GM18517 (cell line): ENCODE data around the gene CD58.

Experiments
- ATAC-seq: cut with Tn5 transposase; IDR thresholded peaks from one replicate; pipeline ENCODE4 v1.9.1; 2021; ENCODE audit warnings: mild to moderate bottlenecking, moderate library complexity; ENCODE audit not compliant: unreplicated experiment

Gene CD58

DNA sequence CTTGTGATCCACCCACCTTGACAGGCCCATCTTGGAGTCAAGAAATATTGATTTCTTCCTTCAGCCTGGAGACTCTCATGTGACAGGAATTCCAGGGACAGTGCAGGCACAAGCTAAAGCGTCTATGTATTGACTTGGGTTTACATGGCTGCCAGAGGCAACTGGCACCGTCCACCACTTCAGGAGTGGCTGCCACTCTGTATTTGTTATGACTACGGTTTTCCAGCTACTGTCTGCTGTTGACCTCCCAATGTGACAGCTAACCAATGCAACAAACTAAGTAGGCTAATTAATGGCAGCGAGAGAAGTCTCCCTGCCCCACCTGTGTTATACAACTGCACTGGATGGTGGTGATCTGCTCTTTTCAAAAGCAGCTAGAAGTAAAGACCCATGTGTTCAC lies 56.9 kb downstream of the CD58 start:
- ATAC-seq = no peak

- no peak for ATAC-seq
These were observed 59.3 kb downstream of the CD58 start for GRCh38 chr1:116511459-116512019.

GRCh38 chr1:116510361-116510760 lies 60.5 kb downstream of the CD58 start:
- no peak for ATAC-seq

DNA sequence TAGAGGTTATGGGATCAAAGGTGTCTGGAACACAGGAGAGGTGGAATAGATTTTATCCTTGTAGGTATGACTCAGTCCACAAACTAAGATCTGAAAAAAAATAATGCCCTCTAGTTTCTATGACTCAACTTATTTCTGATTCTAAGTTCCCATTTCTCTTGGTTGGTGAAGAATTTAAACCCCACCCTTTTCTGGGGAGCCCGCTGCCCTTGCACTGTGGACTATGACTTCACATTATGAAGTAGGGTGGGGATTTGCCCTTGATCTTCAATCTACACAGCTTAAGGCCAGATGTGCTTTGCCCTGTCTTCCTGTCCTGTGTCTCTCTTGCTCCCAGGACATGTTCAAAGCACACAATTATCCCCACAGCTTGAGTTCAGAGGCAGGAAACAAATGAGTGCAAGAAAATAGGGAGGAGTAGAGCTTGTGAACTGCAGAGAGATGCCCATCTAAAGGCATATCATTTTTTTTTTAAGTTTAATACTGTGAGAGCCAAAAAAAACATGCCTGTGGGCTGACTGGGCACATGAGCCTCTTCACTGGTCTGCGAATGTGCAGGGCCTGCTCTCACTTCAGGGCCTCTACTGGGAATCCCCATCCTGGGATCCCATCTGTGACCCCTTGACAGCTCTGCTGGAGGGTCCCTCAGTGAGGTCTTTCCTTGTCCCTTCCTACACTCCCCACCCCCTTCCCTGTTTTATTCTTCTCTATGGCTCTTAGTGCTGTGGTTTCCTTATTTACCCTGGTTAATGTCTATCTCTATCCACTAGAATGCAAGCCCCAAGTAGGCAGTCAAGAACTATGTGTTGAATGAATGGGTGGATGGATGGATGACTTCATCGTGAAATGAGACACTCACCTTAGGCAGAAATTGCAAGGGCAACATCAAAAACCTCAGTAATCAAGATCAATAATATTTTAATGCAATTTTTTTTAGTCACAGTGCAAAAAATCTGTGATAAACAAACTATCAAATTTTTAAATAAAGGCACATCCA lies 61.5 kb downstream of the CD58 start:
- ATAC-seq = peak; percentile 45

- no peak for ATAC-seq
These were observed 62.5 kb downstream of the CD58 start for GRCh38 chr1:116508085-116508983.

GRCh38 chr1:116507631-116508030 lies 63.2 kb downstream of the CD58 start:
- no peak for ATAC-seq

- no peak for ATAC-seq
These were observed 64.5 kb downstream of the CD58 start for GRCh38 chr1:116506132-116507004.

DNA sequence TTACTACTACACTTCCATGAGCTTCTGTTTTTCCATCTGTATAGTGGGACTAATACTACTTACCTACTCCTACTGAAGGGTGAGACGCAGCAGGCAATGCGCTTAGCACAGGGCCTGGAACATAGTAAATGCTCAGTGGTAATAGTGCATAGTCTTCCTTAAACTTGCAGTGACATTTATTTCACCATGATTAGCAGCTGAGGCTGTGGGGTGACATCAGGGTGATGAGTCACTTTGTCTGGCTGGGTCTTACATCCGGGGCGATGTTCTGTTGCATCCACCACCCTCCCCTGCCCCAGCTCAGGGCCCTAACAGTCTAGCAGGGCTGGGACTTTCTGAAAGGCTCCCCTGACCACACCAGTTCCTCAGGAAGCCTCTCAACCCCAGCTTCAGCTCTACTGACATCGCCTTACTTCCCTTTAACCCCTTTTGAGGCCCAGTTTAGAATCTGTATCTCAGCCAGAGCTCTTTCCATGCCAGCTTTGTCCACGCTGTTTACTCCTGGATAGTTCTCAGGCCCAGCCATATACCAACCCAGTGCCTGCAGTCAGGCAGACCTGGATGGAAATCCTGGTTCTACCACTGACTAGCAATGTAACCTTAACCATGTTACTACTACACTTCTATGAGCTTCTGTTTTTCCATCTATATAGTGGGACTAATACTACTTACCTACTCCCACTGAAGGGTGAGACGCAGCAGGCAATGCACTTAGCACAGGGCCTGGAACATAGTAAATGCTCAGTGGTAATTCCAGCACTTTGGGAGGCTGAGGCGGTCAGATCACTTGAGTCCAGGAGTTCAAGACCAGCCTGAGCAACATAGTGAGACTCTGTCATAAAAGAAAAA lies 66.3 kb downstream of the CD58 start:
- peak; percentile 82 for ATAC-seq

DNA sequence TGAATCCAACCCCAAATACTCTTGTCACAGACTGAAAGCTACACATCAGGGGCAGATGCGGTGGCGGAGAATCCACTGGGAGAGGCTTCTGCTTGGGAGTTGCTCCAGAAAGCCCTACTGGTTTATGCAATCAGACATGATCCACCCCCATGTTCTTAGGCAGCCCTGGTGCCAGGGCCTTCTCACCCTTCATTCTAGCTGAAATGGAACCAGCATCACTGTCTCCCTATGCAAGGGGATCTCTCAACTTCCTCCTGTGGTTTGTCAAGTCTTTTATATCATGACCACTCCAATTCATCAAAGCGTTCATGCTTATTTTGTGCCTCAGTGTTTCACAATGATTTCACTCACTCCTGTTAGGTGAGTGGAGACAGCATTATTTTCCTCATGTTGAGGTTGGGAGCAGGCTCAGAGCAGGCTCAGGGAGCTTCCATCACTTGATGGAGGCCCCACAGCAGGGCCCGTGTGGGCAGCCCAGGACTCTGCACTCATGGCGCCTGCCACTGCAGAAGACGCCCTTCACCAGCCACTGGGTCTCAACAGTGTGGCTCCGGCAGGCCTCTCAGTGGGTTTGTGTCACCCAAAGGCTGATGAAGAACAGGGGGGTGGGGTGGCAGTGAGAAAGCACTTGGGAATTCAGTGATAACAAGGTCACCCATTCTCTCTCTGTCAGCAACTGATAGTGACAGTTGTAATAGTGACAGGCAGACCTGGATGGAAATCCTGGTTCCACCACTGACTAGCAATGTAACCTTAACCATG lies 67.1 kb downstream of the CD58 start:
- ATAC-seq = no peak

DNA sequence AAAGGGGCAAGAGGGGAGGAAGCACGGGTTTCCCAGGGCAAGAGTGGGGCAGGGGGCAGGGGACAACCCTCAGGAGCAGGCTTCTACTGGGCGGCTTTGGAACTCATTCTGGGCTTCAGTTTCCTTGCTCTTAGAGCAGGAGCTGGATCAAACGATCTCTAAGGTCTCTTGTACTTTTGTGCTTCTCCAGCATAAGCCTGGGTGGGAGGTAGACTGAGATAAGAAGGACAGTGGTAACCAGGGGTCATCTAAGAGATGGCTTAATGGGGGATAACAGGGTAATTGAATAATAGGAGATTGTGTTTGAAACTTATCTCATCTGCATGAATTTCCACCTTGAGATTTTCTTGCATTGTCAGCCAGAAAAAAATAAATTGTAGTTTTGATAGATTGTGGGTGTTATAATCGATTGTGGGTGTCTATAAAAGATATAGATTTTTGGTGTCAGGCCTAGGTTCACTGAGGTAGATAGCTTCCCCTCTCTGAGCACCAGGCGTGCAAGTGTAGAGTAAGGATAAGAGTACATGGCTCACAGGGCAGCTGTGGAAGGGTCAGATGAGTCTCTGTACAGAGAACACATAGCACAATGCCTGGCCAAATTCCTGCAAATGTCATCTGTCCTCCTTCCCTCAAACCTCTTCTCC lies 68.0 kb downstream of the CD58 start:
- no peak for ATAC-seq

DNA sequence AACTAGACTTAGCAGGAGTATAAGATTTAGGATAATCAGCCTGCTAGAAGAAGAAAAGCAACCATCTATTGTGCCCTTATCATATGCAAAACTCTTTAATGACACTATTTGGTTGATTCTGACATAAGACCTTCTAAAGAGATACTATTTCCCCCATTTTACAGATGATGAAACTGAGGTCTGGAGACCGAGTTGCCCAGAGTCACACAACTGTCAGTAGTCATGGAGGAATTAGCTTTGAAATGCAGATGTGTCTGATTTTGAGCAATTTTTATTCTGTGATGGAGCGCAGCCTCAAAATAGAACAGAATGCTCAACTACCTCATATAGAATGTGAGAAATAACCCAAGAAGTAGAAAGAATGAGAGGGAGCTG lies 69.0 kb downstream of the CD58 start:
- no peak for ATAC-seq

- ATAC-seq = no peak
These were observed 69.5 kb downstream of the CD58 start for GRCh38 chr1:116501125-116501869.

- no peak for ATAC-seq
These were observed 71.8 kb downstream of the CD58 start for GRCh38 chr1:116498789-116499628.

DNA sequence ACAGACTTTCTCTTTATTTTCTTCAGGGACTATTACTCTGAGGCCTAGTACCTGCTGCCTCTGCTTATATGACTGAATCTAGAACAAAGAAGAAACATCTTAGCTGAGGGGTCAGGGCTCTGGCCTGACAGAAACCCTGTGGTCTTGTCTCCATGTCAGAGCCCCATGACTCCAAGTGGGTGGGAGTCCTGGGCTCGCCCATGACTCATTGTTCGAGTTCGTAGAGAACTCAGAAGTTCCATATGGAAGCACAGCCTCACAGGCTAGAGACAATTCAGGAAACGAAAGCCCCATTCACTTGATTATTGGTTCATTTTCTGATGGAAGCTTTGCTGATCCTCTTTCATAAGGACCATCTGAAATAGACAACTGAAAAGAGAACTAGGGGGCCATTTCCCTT lies 73.2 kb downstream of the CD58 start:
- ATAC-seq = no peak

DNA sequence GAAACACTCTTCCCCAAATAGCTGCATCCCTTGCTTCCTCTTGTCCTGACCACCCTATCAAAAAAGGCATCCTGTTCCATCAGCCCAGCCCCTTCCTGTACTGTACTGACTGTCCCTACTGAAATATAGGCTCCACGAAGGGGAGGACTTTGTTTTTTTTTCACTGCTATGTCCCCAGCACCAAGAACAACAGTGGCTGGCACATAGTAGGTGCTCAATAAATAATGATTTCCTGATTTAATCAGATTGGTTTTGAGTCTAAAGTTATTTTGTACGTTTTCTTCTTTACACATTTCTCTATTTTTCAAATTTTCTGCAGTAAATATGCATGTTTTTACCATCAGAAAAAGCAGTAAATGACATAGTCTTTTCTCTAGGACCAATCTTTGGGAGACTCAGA lies 73.9 kb downstream of the CD58 start:
- ATAC-seq = no peak

GRCh38 chr1:116496380-116496779 lies 74.4 kb downstream of the CD58 start:
- no peak for ATAC-seq

GRCh38 chr1:116495535-116495934 lies 75.3 kb downstream of the CD58 start:
- ATAC-seq = no peak
